GM21619 (cell line): ENCODE results near the gene IFT122.

Experiments used
- ATAC-seq: cut with Tn5 transposase; IDR thresholded peaks from one replicate; pipeline ENCODE4 v1.9.1; 2021; ENCODE audit not compliant: unreplicated experiment

IFT122 gene

GRCh38 chr3:129439226-129439816, 703 bp upstream of the IFT122 start:
- ATAC-seq, result no peak

DNA sequence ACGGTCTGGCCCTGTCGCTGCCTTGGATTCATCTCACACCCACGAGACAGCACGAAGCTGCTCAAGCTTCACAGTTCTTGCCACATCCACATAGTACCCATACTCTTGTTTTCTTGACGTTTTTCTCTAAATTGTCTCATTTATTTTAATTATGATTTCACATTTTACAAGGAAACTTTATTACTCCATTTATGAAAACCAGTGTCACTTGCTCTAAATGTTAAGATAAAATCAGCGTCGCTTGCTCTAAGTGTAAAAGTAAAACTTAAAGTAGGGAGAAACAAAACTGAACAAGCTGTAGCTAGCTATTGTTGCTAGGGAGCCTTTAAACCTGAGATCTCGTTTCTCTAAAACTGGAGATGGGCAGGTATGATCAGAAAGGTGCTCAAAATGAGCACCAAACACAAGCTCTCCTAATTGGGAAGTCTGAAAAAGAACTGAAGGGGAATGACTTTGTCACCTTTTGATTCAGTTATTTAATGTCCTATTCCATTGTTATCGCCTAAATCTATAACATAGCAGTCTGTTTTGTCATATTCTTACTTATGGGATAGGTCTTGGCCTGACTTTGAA, 680 bp downstream of the IFT122 start:
- no peak for ATAC-seq

DNA sequence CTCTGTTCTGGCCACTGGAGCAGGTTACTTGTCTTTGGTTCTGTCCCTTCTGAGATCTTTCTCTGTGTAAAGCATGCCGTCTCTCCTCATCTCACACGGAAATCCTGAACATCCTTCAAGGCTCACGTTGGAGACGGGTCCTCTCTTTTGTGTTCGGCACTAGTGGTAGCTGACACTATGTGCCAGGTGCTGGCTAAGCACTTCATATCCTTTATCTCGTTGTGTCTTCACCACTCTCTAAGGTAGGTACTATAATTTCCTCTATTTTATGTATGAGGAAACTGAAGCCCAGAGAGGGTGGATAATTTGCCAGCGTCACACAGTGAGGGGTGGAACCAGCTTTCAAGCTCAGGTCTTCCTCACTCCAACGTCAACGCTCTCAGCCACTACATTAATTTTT, 1.2 kb downstream of the IFT122 start:
- ATAC-seq, result no peak

- no peak for ATAC-seq
Observed at GRCh38 chr3:129441782-129442181, 1.8 kb downstream of the IFT122 start.

- no peak for ATAC-seq
Observed at GRCh38 chr3:129442486-129442885, 2.5 kb downstream of the IFT122 start.

GRCh38 chr3:129442947-129443346, 2.9 kb downstream of the IFT122 start:
- no peak for ATAC-seq

- no peak for ATAC-seq
Observed at GRCh38 chr3:129445471-129445870, 5.4 kb downstream of the IFT122 start.

- ATAC-seq, result no peak
Observed at GRCh38 chr3:129446926-129447325, 6.9 kb downstream of the IFT122 start.

DNA sequence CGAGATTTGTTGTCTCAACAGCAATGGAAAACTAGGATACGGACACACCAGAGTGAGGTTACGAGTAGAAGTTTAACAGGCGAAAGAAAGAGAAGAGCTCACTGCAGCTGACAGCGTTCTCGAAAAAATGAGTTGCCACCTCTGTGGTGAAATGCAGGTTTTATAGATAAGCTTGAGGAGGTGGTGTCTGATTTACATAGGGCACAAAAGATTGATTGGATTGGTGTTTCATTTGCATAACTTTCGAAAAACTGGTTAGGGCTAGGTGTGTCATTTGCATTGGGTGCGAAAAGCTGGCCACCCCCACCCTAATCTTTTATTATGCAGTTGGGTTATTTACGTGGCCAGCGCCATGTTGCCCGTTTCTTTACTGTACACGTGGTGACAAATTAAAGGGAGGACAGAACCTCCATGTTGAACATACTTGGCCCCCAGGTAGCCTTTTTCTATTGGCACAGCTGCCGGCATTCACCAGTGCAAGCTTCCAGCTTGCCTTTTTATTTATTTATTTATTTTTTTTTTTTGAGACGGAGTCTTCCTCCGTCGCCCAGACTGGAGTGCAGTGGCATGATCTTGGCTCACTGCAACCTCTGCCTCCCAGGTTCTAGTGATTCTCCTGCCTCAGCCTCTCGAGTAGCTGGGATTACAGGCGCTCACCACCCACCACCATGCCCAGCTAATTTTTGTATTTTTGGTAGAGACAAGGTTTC, 8.3 kb downstream of the IFT122 start:
- no peak for ATAC-seq

- ATAC-seq, result no peak
Observed at GRCh38 chr3:129449279-129450115, 9.5 kb downstream of the IFT122 start.

GRCh38 chr3:129453732-129454131, 13.7 kb downstream of the IFT122 start:
- ATAC-seq, result no peak

- no peak for ATAC-seq
Observed at GRCh38 chr3:129460155-129460554, 20.1 kb downstream of the IFT122 start.

DNA sequence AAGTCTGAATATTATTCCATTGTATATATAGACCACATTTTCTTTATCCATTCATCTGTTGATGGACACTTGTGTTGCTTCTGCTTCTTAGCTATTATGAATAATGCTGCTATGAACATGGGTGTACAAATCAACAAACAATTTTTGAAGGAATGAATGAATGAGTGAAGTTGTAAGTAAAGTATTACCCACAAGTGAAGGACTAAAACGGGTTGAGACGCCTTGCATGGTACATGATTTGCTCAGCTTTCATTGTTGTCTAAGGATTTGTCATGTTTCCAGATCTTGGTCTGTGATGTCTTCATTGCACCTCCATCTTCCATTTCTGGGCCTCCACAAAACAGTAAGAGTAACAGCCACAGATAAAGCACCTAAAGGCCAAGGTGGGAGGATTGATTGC, 20.5 kb downstream of the IFT122 start:
- ATAC-seq, result no peak

DNA sequence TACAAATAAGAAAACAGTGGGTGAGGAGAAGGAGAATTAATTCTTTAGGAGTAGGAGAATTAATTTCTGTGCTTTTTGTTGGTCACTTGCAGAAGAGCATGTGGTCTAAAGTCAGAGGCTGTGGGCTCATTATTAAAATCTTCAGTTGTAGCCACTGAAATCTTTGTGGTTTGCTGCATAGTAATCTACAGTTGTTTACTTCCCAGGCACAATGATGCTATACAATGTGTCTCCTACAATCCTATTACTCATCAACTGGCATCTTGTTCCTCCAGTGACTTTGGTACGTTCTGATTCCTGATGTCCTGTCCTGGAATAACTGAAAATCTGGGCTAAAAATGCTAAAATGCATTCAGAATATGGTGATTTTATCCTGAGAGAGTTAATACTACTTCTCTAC, 21.0 kb downstream of the IFT122 start:
- ATAC-seq, result peak; percentile 50

DNA sequence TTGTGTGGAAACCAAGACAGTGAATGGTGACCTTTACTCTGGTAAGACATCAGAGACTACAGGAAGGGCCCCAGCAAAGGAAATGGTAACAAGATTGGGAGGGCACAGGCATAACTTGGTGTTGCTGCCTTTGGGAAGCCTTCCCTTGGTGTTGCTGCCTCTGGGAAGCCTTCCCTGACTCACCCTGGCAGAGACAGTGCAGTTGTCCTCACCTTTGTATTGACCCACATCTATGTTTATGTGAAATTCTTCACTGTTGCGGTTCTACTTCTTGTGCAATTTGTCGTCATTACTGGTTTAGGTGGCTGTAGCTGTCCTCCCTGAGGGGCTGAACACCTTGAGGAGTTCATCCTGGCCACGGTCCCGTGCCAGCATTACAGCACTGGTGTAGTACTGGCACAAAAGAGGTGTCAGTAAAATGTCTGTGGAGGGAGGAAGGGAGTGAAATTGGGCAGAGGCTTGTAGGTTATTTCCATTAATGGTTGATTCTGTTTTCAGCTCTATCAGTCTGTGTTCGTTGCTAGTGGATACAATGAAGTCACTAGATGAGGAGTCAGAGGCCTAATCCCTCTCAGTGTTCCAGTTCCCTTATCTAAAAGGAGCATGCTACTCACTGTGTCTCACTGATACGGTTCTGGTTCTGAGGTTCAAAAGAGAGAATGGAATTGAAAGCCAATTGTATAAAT, 21.6 kb downstream of the IFT122 start:
- peak; percentile 11 for ATAC-seq

GRCh38 chr3:129462361-129462968, 22.4 kb downstream of the IFT122 start:
- no peak for ATAC-seq

DNA sequence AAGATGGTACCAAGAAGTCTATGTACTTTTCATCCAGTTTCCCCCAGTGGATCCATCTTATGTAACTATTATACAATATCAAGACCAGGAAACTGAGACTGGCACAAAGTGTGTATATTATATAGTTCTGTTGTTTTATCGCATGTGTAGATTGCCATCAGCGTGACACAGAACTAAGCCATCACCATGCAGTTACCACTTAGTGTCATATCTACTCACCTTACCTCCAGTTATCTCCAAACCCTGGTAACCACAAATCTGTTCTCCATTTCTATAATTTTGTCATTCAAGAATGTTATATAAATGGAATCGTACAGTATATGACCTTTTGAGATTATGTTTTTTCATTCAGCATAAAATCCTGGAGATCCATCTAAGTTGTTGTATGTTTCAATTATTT, 23.1 kb downstream of the IFT122 start:
- no peak for ATAC-seq

DNA sequence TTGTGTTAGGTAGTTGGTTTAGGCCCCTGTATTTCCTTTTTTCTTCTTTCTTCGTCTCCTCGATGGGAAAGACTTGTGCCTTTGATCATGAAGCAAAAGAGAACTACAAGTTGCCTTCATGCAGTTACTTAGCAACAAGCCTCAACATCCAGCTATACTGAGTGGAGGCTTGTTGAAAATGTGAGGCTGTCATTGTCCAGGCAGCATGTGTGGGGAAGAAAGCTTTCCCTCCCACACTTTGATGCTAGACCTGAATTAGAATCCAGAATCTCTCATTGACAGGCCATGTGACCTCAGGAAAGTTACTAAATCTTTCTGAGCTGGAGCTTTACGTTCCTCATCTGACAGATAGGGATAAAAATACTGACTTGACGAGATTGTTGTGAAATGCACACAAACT, 23.7 kb downstream of the IFT122 start:
- ATAC-seq, result no peak

GRCh38 chr3:129467932-129468331, 27.9 kb downstream of the IFT122 start:
- no peak for ATAC-seq

DNA sequence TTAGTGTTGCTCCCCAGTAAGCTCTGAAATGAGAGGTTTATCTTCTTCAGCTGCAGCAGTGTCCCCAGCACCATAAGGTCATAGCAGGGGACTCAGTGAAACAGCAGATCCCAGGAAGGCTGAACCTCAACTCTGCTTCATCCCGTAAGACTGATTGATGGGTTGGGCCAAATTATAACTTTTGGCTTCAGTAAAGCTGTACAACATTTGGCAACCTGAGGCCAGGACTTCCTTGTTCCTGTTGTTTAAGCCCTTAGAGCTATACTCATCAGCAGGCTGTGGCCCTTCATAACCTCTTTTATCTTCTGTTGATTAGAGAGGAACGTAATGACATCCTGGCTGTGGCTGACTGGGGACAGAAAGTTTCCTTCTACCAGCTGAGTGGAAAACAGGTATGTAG, 29.0 kb downstream of the IFT122 start:
- ATAC-seq, result no peak

DNA sequence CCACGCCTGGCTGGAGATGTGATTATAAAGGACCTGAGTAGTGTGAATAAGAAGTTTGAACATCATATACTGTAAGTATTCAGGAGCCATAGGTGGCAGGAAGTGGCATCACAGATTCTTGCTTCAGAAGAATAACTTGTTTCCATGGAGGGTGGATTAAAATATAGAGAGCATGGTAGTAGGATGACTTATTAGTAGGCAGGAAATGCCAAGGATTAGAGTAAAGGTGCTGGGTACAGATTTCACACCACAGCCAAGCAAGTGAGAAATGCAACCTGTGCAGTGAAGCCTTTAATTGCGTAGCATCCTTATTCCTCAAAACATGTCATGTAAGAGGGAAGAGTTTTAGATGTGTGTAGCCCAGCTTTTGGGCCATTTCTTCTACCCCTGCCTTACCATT, 30.8 kb downstream of the IFT122 start:
- no peak for ATAC-seq
